Spleen (tissue), 11 donors: Measurements from ENCODE around the gene TSC22D2. TPM values are rescaled to one million over a fixed set of nuclear protein-coding genes. Genes with fewer than 3 reads are reported as not detected.

Source experiments
- DNase-seq: peaks from one replicate; pipeline ENCODE4 v3.0.0-alpha.2; 2020
- H3K27ac ChIP-seq, 8 donors: fragments of 200-600 bp; sonication (generic) in 7 of 8; 1 replicate in 4 of 8; 2 replicates in 4 of 8; pipeline versions ENCODE4 v1.5.0 to v1.8.0; 2016 to 2021; ENCODE audit warnings: inconsistent platforms in 4 of 8, mild to moderate bottlenecking in 4 of 8, moderate library complexity in 1 of 8
- H3K27me3 ChIP-seq, 7 donors: fragments of 200-600 bp; sonication (generic) in 6 of 7; replicated peaks in 1 of 7; 1 replicate in 4 of 7; 2 replicates in 3 of 7; pipeline versions ENCODE4 v1.5.0 to v1.8.0; 2016 to 2021; ENCODE audit warnings: inconsistent platforms in 3 of 7, mild to moderate bottlenecking in 1 of 7
- H3K36me3 ChIP-seq, 6 donors: fragments of 200-600 bp; sonication (generic) in 5 of 6; 1 replicate in 4 of 6; 2 replicates in 2 of 6; pipeline versions ENCODE4 v1.5.0 to v1.8.0; 2016 to 2021; ENCODE audit warnings: inconsistent platforms in 2 of 6
- H3K4me1 ChIP-seq, 6 donors: fragments of 200-600 bp; sonication (generic) in 5 of 6; 1 replicate in 3 of 6; 2 replicates in 3 of 6; pipeline versions ENCODE4 v1.5.0 to v1.8.0; 2016 to 2021; ENCODE audit warnings: inconsistent platforms in 3 of 6
- H3K4me3 ChIP-seq, 8 donors: fragments of 200-600 bp; sonication (generic) in 7 of 8; 1 replicate in 4 of 8; 2 replicates in 4 of 8; pipeline versions ENCODE4 v1.5.0 to v1.8.0; 2016 to 2021; ENCODE audit warnings: inconsistent platforms in 4 of 8, mild to moderate bottlenecking in 4 of 8, moderate library complexity in 2 of 8
- H3K9me3 ChIP-seq, 8 donors: fragments of 200-600 bp; sonication (generic) in 7 of 8; 1 replicate in 4 of 8; 2 replicates in 4 of 8; pipeline versions ENCODE4 v1.5.0 to v1.8.0; 2016 to 2021; ENCODE audit warnings: inconsistent platforms in 4 of 8
- CTCF ChIP-seq, 11 experiments: fragments of 200-600 bp in 7 of 11; fragments of 450-650 bp in 4 of 11; sonication (generic) in 4 of 11; IDR thresholded peaks in 8 of 11; conservative IDR thresholded peaks in 3 of 11; 1 replicate in 7 of 11; 2 replicates in 4 of 11; pipeline versions ENCODE4 v1.4.0 to v1.8.0; 2016 to 2021; ENCODE audit warnings: antibody characterized with exemption in 11 of 11, inconsistent platforms in 4 of 11, mild to moderate bottlenecking in 1 of 11
- POLR2A ChIP-seq, 3 donors: fragments of 450-650 bp; IDR thresholded peaks; one replicate each; pipeline ENCODE4 v1.5.1; 2017; ENCODE audit warnings: antibody characterized with exemption in 3 of 3, mild to moderate bottlenecking in 1 of 3
- POLR2AphosphoS5 ChIP-seq, 3 donors: sonication (generic); formaldehyde crosslinking; IDR thresholded peaks; one replicate each; pipeline ENCODE4 v1.5.1; 2017; ENCODE audit warnings: antibody characterized with exemption in 3 of 3
- WGBS, 5 donors: extraction: QIAGEN DNeasy Blood & Tissue Kit in 3 of 5; methylation state at CpG; one replicate each; pipeline versions ENCODE4 v1.1.5 to v1.1.7; 2013 to 2018; 5-methylcytosine and 5-hydroxymethylcytosine counted together
- intact Hi-C: fragments of 100-400 bp; cut with DNase I; formaldehyde crosslinking; loops from one replicate; pipeline ENCODE4 v1.15.0; 2023; ENCODE audit warnings: low total_unique reads
- polyA plus RNA-seq, 3 donors: library from polyadenylated mRNA; stranded (reverse); fragments of 200-250 nt; gene quantifications; one replicate each; pipeline ENCODE4 v1.2.1, GENCODE V29; 2013
- total RNA-seq, 7 donors: library from RNA; depleted of rRNA in 3 of 7; stranded (reverse); fragments of >200 nt in 3 of 7; fragmentation: NEBNext Ultra II Directional in 4 of 7; extraction: Animal tissue kit (Norgen Biotek cat#: 25700) in 4 of 7; gene quantifications; one replicate each; pipeline versions ENCODE4 v1.1.0 to v1.2.1, GENCODE V29; 2016 to 2021
- donor health status: healthy with polysubstance abuse.
- donor health status: DM: no; HTN: no; CAD: no; lungs with moderate emphysema.
- donor health status: DM: no; HTN: no; CAD: no.
- donor health status: Bipolar disorder and iron deficiency.
- donor health status: healthy.
- donor health status: DM: no; HTN: no; CAD: no.
- donor health status: DM: yes; HTN: yes; CAD: no.

TSC22D2 gene
- total and polyA plus RNA-seq, 10 donors: 8.4 to 34.8 (median 26.2) TPM

GRCh38 chr3:150372722-150373121, 35.4 kb upstream of the TSC22D2 start:
- Histone ChIP-seq H3K36me3 (no peaks in the 10 kb centered on the region), H3K27ac (peak overlapping the region in 5 of 8 donors; percentile 68 to 82 (median 77)), H3K27me3 (no peaks in the 10 kb centered on the region), H3K4me1 (peaks cover 0 to 21% (median 0%) of the 10 kb centered on the region in 6 donors), H3K4me3 (no peak overlapping the region), H3K9me3 (no peaks in the 10 kb centered on the region)
- TF ChIP-seq POLR2AphosphoS5 (IDR thresholded peaks at IDR 0.05) (no peak), POLR2A (IDR thresholded peaks at IDR 0.05) (no peak), CTCF (IDR thresholded peaks at IDR 0.05 in 8 of 11, conservative IDR thresholded peaks at IDR 0.05 in 3 of 11) (peak in 3 of 11 experiments; percentile 12 to 38 (median 13))
- DNase-seq: no peak
- intact Hi-C loops: no loop called here
- WGBS, 5 donors: 74 to 92% (median 82%) methylated on average over 1 of the region's 1 CpG

GRCh38 chr3:150373234-150373875, 34.7 kb upstream of the TSC22D2 start:
- no peak for DNase-seq
- no peaks in the 10 kb centered on the region for H3K36me3 ChIP-seq
- TF ChIP-seq POLR2A (IDR thresholded peaks at IDR 0.05) (no peak), CTCF (IDR thresholded peaks at IDR 0.05 in 8 of 11, conservative IDR thresholded peaks at IDR 0.05 in 3 of 11) (no peak), POLR2AphosphoS5 (IDR thresholded peaks at IDR 0.05) (no peak)
- 67 to 68% (median 67%) methylated on average over 4 of the region's 4 CpGs for WGBS, 5 donors
- no peak overlapping the region for H3K27ac ChIP-seq
- peaks cover 0 to 21% (median 0%) of the 10 kb centered on the region in 6 donors for H3K4me1 ChIP-seq
- no peaks in the 10 kb centered on the region for H3K27me3 ChIP-seq
- intact Hi-C loops: no loop called here
- H3K4me3 ChIP-seq: peak overlapping the region in 1 of 8 donors; percentile 42
- no peaks in the 10 kb centered on the region for H3K9me3 ChIP-seq

GRCh38 chr3:150374975-150375374, 33.1 kb upstream of the TSC22D2 start:
- no peaks in the 10 kb centered on the region for H3K27me3 ChIP-seq
- TF ChIP-seq POLR2A (IDR thresholded peaks at IDR 0.05) (no peak), POLR2AphosphoS5 (IDR thresholded peaks at IDR 0.05) (no peak), CTCF (IDR thresholded peaks at IDR 0.05 in 8 of 11, conservative IDR thresholded peaks at IDR 0.05 in 3 of 11) (no peak)
- no peaks in the 10 kb centered on the region for H3K36me3 ChIP-seq
- intact Hi-C loops: no loop called here
- H3K9me3 ChIP-seq: no peaks in the 10 kb centered on the region
- DNase-seq: no peak
- no peak overlapping the region for H3K4me3 ChIP-seq
- H3K4me1 ChIP-seq: peaks cover 0 to 21% (median 0%) of the 10 kb centered on the region in 6 donors
- H3K27ac ChIP-seq: no peak overlapping the region

- Histone ChIP-seq H3K9me3 (no peaks in the 10 kb centered on the region), H3K4me1 (peaks cover 0 to 19% (median 0%) of the 10 kb centered on the region in 6 donors), H3K27me3 (no peaks in the 10 kb centered on the region), H3K27ac (no peak overlapping the region), H3K4me3 (no peak overlapping the region), H3K36me3 (no peaks in the 10 kb centered on the region)
- WGBS, 5 donors: 43 to 63% (median 50%) methylated on average over 3 of the region's 3 CpGs
- intact Hi-C loops: no loop called here
- TF ChIP-seq CTCF (IDR thresholded peaks at IDR 0.05 in 8 of 11, conservative IDR thresholded peaks at IDR 0.05 in 3 of 11) (no peak), POLR2A (IDR thresholded peaks at IDR 0.05) (no peak), POLR2AphosphoS5 (IDR thresholded peaks at IDR 0.05) (no peak)
- no peak for DNase-seq
Observed at GRCh38 chr3:150376001-150376848, 31.9 kb upstream of the TSC22D2 start.
